HG03520 (cell line): ENCODE data around the gene NDST4.

ENCODE experiments used
- ATAC-seq: cut with Tn5 transposase; IDR thresholded peaks from one replicate; pipeline ENCODE4 v1.9.1; 2021; ENCODE audit warnings: mild to moderate bottlenecking, moderate library complexity; ENCODE audit not compliant: unreplicated experiment

The NDST4 gene

DNA sequence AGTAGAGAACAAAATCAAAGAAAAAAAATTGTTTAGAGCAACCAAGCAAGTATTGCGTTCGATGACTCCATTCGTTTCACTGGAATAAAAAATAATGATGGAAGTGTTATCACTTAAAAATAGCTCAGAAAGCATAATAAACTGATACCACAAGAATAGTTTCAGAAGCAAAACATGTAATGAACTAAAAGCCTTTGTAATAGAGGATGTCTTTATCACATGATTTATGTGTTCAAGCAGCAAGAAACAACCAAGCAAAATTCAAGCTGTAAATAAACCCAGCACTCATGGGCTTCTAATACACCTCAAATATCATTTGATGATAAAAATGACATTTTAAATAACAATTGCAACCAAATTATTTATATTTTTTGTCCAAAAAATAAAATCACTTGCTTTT is 192.2 kb downstream of the NDST4 start:
- ATAC-seq, result no peak

DNA sequence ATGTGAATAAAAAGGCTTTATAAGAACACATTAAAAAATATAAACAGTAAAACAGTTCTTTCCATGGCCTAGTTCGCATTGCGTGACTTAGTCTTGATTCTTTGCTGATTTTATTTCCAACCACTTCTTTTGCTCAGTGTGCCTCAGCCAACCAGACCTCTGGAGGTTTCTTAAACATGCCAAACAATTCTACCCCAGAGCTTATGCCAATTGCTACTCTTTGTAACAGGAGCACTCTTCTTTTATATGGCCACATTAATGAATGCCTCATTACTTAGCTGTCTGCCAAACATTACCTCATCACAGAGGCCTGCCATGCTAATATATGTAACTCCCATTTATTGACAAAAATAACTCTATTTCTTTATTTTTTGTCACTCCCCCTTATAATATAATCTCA is 202.3 kb downstream of the NDST4 start:
- ATAC-seq, result no peak

DNA sequence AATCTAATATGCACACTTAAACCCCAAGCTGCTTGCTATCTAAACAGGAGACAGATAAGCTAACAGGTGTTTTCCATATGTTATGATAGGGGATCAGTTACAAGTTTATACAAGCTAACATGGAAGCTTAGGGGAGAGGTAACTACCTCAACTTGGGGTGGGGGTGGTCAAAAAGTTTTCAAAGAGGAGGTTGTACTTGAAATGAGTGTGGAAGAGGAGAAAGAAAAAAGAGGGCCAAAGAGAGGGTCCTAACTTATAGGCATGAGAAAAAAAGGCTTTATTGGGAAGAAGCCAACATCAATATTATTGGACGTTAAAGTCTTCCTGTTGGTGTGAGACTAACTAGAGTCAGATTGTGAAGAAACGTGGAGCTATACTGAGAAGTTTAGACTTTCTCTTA is 205.9 kb downstream of the NDST4 start:
- no peak for ATAC-seq

DNA sequence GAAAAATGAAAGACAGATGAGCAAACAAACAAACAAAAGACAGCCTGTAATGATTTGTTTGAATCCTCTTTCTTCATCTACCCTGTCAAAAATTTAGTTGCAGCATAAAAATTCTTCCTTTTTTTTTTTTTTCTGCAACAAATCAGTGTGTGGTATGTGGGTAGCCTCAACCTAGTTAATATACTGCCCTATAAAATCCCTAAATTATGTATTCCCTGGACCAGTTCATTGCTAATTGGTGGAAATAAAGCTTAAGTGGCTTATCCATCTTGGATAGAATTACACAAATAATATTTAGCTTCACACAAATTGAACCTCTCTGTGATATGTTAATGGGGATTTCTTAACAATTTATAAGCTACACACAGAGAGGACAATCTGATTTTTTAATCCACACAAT is 208.4 kb downstream of the NDST4 start:
- no peak for ATAC-seq

DNA sequence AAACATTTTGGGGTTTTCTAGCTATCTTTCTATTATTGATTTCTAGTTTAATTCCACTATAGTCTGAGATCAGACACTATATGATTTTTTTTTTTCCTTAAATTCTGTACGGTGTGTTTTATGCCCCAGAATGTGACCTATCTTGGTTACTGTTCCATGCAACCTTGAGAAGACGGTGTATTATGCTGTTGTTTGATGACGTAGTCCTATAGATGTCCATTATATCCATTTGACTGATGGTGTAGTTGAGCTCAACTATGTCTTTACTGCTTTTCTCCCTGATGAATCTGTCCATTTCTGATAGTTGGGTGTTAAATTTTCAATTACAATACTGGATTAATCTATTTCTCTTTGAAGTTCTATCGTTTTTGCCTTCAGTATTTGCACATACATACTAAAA is 212.5 kb downstream of the NDST4 start:
- no peak for ATAC-seq

DNA sequence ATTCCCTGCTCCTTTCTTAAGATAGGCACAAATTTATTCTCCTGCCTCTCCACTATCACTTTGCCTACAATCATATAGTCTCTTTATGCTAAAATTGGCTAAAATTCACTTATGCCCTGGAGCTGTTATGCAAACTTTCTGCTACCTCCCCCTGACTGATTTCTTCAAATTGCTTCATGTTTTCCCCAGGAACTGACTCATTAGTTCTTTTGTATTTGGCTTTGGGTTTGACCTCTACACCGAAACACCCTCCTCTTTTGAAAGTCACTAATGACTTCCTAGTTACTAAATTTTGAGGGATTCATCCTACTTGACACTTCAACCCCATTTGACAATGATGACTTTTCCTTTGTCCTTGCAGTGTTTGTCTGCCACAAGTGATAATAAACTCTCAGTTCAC is 222.6 kb downstream of the NDST4 start:
- ATAC-seq, result no peak

DNA sequence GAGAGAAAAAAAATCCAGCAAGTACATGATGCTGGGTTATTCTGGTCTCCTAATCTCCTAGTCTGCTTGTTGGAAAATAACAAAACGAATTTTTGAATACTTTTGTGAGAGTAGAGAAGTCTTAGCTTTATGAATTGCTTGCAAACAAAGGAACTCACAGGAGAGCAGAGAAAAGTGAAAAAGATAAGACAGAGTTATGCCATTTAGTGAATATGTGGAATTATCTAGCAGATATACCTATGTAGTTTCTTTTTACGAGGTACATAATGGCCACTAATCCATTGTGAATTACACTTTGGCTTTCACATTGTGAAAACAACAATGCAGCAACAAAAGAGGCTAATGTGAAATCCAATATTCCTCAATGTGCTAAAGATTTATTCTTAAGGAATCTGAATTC is 226.7 kb downstream of the NDST4 start:
- no peak for ATAC-seq

DNA sequence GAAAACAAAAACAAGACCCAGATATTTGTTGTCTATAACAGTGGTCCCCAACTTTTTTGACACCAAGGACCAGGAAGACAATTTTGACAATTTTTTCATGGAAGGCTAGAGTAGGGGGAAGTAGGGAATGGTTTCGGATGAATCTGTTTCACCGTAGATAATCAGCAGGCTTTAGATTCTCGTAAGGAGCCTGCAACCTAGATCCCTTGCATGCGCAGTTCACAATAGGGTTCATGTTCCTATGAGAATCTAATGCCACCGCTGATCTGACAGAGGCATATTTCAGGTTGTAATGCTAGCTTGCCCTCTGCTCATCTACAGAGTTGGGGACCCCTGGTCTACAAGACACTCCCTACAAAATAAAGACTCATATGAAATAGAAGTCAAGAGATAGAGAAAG is 229.8 kb downstream of the NDST4 start:
- no peak for ATAC-seq

DNA sequence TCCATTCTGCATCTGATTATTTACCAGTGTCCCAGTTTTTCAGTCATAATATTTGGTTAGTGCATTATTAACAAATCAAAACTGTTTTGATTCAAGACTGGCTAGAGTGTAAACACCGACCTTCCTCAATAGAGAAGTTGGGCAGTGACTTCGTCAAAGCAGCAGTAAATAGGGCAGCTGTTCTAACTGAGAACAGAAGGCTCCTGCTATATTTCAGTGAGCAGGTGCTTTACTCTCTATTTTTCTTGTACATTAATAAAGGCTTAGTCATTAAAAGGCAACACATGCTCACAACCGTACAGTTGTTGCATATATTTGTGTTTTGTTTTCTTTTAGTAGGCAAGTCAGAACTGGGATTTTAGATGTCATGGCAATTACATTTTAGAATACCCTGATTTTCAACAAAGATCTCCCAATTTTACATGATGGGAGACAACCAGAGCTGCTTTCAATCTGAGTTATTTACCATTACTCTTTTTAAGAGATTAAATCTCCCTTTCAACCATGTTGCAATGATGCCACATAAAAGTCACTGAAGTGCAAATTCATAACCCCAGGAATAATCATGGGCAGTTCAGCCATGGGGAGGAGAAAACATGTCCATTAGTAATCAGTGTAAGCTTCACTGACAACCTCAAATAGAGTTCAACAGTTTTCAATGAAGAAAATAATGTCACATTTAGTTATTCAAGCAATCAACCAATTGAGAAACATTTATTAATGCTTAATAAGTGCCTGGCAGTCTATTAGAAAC is 233.3 kb downstream of the NDST4 start:
- no peak for ATAC-seq

DNA sequence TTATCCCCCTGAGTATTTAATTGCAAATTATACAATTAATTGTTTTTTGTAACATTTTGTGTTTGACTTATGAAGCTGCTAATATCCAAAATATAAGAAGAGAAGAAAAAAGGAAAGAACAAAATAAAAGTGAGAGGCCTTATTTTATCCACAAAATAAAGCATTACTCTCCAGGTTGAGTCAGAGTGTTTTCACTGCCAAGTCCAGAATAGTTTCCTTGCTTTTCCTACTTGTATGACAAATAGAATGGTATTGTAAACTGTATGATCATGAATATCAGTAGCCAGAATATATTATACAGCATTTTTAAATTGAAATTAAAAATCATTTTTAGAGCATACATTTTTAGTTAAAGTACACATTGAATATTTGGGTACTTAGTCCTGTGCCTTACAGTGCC is 237.8 kb downstream of the NDST4 start:
- no peak for ATAC-seq

DNA sequence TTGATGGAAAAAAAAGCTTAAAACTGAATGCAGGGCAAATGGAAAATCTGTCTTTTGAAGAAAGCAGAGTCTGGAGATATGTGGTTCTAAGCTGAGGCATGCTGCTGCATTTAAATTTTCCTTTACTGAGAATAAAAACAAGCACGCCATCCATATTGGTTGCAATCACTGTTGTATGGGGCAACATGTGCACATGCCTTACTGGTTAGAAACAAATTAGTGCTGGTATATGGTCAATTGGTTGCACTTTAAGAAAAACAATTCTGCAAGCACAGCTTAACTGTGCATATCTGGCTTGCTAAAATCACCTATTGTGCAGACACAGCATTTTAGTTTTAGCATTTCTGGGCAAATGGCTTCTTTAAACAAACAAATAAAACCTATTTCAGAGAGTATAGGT is 239.1 kb downstream of the NDST4 start:
- ATAC-seq, result no peak

DNA sequence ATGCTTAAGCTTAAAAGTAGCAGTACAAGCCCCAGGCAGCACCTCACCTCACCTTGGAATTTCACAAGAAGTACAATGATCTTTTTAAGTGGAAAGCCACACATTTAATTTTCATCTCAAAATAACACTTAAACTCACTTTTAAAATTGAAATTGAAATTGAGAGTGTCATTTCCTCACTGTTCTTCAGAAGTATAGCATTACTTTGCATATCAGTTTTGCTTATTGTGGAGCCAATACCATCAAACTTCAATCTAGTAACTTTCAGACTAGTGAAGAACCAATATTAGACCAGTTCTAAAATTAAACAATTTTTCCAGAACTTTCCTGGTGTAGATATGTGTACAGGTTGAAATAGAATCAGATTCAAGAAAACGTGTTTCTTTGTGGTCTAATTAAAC is 242.4 kb downstream of the NDST4 start:
- ATAC-seq, result no peak

DNA sequence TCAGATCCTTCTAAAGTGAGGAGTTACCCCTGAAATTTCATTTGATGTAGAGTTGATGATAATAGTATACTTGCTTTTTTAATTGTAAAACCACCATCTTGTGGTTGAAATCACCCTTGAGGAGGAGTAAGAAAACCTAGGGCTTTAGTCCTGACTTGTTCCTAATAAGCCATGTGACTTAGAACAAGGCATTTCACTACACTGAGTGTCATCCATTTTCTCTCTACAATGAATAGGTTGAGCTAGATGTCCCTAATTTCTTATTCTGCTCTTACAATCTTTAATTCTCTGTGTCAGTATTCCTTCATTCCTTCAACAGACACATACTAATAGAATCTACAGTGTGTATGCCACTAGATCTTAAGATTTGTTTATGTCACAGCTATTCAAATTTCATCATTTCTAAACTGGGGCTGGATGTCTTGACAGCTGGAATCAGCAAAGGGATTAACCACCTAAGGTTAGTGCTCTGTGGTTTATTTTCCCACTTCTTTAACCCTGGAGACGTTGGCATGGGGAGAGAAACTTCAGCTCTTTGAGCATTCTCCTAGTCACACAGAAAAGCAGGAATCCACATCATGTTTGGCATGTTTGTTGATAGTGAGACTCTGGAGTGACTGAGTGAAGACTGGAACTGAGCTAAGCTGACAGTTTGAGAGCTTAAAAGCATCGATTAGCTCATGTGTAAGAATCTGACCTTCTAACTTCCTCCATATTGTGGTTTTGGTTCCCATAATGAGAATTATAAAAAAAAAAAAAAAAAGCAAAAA is 246.3 kb downstream of the NDST4 start:
- peak; percentile 66 for ATAC-seq

DNA sequence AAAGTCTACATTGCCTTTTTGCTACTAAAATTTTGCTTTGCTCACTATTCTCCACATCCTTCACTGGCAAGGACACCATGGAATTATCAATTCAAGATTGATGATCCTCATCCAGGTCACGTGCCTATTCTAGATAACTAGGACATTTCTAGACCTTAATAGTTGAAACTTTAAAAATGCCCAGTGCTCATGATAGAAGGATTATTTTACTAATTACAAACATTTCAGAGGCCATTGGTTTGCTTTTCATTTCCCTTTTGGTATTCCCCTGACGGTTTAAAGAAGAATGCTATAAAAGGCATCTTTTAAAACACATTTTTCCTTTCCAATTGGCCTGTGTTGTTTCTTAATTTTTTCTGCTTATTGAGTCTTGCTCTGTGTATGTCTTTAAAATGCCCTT is 249.4 kb downstream of the NDST4 start:
- ATAC-seq, result no peak

DNA sequence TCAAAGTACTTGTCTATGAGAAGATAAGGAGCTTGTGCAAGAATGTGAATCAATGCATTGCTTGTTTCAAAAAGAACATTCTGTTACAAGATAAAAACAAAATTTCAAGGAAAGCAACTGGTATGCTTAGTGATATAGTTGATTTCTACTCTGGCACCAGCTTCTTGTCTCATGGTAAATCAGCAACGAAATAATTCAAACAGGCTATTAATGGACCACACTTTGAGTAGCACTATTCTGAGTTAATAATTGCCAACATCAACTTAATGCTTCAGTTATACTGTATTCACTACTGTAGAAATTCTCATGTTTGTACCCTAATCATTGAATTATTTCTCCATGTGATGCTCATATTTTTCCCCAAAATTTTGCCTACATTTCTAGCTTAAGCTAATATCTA is 252.6 kb downstream of the NDST4 start:
- ATAC-seq, result no peak

DNA sequence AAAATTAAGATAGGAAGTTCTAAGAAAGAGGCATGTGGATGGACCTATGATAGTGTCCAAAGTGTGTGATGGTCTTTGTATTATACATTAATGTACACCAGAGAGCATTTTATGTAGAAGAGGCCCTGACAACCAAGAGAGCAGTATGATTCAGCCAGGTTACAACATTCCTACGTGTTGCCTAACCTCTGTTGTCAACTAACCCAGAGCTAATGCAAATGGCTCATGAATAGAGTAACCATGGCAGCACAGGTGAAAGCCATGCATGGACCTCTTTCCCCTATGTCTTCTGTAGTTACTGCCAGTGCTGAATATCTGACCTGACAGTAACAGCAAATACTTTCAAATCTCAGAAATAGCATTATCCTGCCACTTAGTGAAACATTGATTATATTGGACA is 255.6 kb downstream of the NDST4 start:
- no peak for ATAC-seq

DNA sequence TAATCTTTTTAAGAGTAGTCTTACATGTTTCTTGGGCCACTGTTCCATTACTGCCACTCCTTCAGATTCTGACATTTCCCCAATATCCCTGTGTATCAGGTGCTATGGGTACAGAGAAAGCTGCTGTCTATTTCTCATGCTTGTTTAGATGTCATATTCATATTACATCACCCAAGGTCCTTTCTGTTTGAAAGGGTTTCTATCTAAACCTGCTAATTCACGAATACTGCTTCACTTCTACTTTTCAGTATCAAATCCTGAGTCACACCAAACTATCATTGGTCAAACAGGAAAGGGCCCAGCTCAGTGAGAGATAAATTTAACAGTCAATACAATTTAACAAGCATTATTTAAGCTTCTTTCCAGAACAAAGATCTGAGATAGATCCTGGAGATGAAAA is 273.4 kb downstream of the NDST4 start:
- ATAC-seq, result no peak

DNA sequence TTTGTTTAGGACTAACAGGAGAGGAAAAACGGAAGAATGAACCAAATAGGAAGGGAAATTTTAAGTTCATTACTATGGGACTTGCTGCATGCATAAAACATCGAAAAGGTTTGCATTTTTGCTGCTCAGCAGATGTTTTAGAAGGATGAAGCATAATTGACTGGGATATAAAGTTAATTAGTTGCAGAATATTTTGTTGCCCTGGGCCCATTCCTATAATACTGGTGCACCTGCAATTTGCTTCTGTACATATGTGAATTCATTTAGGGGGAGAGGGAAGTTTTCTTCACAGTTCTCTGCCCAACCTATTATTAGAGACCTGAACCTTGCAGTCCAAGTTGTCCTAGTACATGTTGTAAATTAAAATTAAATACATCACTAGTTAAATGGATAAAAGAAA is 282.8 kb downstream of the NDST4 start:
- no peak for ATAC-seq

DNA sequence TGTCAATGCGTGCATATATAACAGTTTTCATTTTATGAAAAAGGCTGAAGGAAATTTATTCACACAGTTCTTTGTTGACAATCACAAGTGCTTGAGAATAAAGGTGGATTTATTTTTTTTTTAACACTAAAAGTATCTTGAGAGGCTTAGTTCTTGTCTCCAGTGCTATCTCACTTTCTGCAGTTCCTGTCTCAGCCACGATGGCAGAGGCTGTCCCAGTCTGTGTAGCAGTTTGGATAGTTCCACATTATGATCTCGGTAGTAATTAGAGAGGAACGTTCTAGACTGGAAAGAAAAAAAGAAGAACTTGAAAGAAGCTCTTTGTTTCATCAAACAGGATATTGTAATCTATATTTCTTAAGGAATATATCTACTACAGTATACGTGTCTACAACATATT is 285.8 kb downstream of the NDST4 start:
- no peak for ATAC-seq

DNA sequence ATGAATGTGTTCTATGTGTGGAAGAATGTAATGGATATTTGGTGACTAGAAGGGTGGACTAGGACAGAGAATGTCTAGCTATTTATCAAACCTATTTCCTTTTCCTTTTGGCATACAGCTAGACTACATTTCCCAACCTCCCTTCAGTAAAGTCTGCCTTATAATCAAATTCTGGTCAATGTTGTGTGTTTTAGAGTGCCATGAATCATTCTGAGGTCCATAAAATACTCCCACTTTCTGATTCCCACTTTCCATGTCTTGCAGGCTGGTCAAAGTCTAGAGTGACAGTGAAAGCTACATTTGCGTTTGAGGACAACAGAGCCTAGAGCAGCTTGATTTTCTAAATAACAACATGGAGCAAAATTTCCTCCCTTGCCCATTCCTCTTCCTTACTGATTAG is 297.7 kb downstream of the NDST4 start:
- ATAC-seq, result no peak

DNA sequence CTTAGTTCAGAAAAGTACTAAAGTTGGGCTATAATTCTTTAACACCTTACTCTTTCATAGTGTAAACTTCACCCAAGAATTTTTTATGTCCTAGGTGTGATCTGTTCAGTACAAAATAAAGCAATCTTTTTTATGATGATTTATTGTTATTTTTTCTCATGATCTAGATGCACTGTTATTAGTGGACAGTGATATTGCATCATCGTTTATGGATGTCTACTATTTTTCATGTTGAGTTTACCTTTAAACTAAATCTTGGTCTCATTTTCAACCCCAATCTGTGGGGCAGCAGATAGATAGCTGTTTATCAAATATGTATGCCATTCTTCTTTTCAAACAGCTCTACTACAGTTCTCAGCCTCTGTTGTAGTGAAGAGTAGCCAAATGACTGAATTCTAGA is 299.5 kb downstream of the NDST4 start:
- no peak for ATAC-seq

DNA sequence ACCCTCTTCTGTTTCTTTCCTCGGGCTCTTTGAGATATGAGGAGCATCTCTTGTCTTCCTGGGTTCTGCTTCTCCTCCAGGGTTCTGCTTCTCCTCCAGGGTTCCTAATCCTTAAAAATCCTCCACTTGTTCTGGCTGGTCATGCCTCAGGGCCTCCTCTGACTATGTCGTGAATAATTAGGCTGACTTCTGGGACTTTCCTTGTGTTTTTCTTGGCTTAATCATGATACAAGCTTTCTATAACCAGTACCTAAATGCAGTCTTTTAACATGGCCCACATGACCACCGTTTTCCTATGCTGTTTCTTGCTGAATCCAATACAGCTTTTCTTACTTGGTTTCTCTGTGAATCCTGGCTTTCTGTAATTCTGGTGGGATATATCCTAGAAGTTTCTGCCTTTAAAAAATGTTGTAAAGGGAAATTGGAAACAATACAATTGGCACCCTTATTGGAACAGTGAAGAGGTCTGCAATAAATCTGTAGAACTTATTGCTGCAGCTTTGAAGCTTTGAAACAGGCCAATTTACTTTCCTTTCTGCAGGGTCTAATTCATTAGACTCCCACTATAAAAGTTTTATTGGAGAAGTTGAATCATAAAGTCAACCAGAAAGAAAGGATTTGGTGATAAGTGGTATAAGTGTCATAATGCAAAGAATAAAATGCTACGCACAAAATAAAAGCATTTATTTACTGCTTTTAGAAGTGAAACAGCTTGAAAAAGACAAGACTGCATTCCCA is 301.7 kb downstream of the NDST4 start:
- ATAC-seq, result no peak
